IPS DF 6.9 (cell line): ENCODE results near the gene SH3GLB1.

Experiments used
- DNase-seq: peaks from one replicate; pipeline ENCODE4 v3.0.0-alpha.2; 2013; ENCODE audit warnings: low read depth, low spot score
- H3K27ac ChIP-seq: one replicate; pipeline ENCODE4 v1.5.1; 2013; ENCODE audit warnings: low read length, control low read depth
- H3K27me3 ChIP-seq: 2 replicates; pipeline ENCODE4 v1.6.1; 2013; ENCODE audit warnings: mild to moderate bottlenecking, low read length; ENCODE audit not compliant: control insufficient read depth, insufficient read depth
- H3K36me3 ChIP-seq: 2 replicates; pipeline ENCODE4 v1.6.1; 2013; ENCODE audit warnings: low read length; ENCODE audit not compliant: control insufficient read depth, insufficient read depth
- H3K4me1 ChIP-seq: 2 replicates; pipeline ENCODE4 v1.6.1; 2013; ENCODE audit warnings: low read length; ENCODE audit not compliant: control insufficient read depth, insufficient read depth
- H3K4me3 ChIP-seq: 2 replicates; pipeline ENCODE4 v1.5.1; 2013; ENCODE audit warnings: mild to moderate bottlenecking, low read length
- H3K9me3 ChIP-seq: 2 replicates; pipeline ENCODE4 v1.6.1; 2013; ENCODE audit warnings: low read length, inconsistent platforms; ENCODE audit not compliant: control insufficient read depth, insufficient read depth
- WGBS: extraction: QIAGEN DNeasy Blood & Tissue Kit; methylation state at CpG from one replicate; pipeline ENCODE4 v1.1.7; 2013; ENCODE audit warnings: mixed read lengths, missing lambda C conversion rate; ENCODE audit not compliant: insufficient read length, insufficient coverage; 5-methylcytosine and 5-hydroxymethylcytosine counted together

SH3GLB1 gene

DNA sequence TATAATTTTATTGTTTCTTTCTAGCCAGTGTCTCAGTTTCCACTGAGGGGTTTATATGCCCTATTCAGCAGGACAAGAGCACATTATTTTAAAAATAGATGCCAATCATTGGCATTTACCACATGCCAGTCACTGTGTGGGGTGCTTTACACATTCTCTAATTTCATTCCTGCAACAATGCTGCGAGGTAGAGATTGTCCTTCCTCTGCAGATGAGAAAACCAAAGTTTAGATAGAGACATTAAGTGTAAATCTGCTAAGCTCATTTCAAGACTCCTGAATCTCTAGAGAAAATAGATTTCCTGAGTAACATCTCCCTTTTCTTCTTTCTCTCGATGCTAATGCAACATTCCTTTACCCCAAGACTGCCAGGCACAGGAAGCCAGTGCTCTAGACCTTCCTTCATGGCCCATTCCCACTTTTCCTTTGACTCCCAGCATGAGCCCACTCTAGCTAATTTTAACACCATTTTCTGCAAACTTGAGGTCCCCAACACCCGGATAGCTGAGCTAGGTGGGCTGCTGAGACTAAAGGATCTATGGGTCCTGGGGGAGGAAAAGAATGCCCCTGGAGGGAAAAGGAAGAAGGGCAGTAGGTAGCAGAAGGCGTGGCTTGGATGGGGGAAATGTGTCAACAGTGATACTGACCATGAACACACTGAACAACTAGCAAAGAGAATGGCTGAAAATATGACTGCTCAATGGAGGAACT lies 50.0 kb downstream of the SH3GLB1 start:
- Histone ChIP-seq H3K36me3 (no peaks in the 10 kb centered on the region), H3K27ac (no peak overlapping the region), H3K9me3 (no peaks in the 10 kb centered on the region), H3K4me3 (no peak overlapping the region), H3K27me3 (no peaks in the 10 kb centered on the region), H3K4me1 (peaks cover 2% of the 10 kb centered on the region; the same call in 1 of the 2 replicates)
- DNase-seq = no peak
- WGBS = no CpG with 5 or more reads among the region's 4 CpGs

DNA sequence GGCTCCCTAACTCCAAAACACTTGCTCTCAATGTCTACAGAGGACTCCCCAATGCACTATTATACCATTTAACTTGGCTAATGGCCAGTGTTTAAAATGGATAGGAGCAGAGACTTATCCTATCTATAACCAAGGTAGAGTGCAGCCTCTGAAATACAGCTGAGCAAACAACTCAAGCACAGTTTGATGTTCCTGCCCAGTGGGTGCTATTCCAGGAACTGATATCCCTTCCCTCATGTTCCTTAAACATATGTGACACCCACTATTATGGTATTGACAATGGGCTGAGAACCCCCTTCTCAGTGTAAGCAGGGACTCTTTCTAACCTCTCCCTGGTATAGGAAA lies 51.7 kb downstream of the SH3GLB1 start:
- Histone ChIP-seq H3K27ac (no peak overlapping the region), H3K36me3 (no peaks in the 10 kb centered on the region), H3K4me3 (no peak overlapping the region), H3K9me3 (no peaks in the 10 kb centered on the region), H3K4me1 (peaks cover 2% of the 10 kb centered on the region; the same call in 1 of the 2 replicates), H3K27me3 (no peaks in the 10 kb centered on the region)
- DNase-seq = no peak

DNA sequence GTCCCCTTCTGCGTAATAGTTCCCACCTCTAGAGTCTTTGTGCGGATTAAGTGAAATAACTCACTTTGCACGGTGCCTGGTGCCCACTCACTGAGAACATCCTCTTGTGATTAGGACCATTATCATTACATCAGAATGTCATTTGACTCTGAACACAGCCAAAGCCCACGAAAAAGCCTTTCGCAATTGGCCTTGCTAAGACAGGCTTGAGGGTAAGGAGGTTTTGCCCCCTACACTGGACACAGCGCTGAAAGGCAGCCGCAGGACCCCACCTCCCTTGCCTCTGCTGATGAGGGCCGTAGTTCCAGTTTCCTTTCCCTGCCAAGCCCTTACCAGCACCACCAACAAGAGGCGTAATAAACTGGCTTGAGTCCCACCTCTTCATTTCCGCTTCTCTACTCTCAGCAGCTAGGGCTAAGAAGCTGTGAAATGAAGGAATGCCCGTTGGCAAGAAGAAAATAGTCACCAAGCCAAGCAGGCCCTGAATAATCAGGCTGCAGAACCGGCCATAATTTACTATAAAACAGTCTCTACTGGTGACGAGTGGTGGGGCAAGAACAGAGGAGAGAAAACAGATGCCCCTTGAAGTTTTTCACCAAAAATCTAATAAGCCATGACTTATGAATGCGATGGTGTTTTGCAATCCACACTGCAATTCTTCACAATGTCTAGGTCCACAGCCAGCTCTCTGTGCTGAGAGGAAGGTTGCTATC lies 53.1 kb downstream of the SH3GLB1 start:
- H3K27ac ChIP-seq = no peak overlapping the region

DNA sequence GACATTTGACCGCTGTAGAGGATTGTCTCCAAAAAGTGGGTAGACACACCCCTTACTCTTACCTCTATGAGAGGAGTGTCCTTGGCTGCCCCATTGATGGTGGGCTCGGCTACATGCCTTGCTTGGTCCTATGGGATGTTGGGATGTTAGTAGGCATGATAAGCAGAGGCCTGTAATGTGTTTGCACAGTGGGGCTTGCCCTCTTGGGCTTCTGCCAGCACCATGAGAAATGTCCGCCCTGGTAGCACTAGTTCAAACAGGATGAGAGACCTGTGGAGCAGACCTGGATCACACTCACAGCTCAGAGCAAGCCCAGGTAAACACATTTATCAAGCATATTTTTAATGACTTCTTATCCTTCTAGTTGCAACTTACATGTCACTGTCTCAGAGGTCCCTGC lies 54.2 kb downstream of the SH3GLB1 start:
- no peaks in the 10 kb centered on the region for H3K36me3 ChIP-seq
- H3K4me3 ChIP-seq = no peak overlapping the region
- no peak overlapping the region for H3K27ac ChIP-seq
- no peaks in the 10 kb centered on the region for H3K27me3 ChIP-seq
- H3K9me3 ChIP-seq = no peaks in the 10 kb centered on the region
- WGBS = no CpG with 5 or more reads among the region's 3 CpGs
- DNase-seq = no peak
- H3K4me1 ChIP-seq = peaks cover 2% of the 10 kb centered on the region; the same call in 1 of the 2 replicates

More for the DNA sequence above, 53.1 kb downstream of the SH3GLB1 start:
- Histone ChIP-seq H3K9me3 (no peaks in the 10 kb centered on the region), H3K36me3 (no peaks in the 10 kb centered on the region), H3K27me3 (no peaks in the 10 kb centered on the region), H3K4me3 (no peak overlapping the region), H3K4me1 (peaks cover 2% of the 10 kb centered on the region; the same call in 1 of the 2 replicates)
- no peak for DNase-seq
- WGBS = no CpG with 5 or more reads among the region's 14 CpGs

DNA sequence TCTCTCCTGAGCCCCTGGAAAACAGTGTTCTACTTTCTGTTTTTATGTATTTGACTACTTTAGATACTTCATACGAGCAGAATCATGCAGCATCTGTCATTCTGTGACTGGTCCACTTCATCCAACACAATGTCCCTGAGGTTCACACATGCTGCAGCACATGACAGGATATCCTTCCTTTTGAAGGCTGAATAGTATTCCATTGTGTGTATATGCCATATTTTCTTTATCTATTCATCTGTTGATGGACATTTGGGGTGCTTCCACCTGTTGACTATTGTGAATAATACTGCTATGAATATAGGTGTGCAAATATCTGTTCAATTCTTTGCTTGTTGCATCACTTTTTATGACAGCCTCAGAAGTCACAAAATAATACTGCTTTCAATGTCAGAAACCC lies 55.8 kb downstream of the SH3GLB1 start:
- DNase-seq = no peak
- H3K36me3 ChIP-seq = no peaks in the 10 kb centered on the region
- no peaks in the 10 kb centered on the region for H3K27me3 ChIP-seq
- no CpG with 5 or more reads among the region's 1 CpG for WGBS
- H3K27ac ChIP-seq = no peak overlapping the region
- H3K4me3 ChIP-seq = no peak overlapping the region
- no peaks in the 10 kb centered on the region for H3K4me1 ChIP-seq
- no peaks in the 10 kb centered on the region for H3K9me3 ChIP-seq

DNA sequence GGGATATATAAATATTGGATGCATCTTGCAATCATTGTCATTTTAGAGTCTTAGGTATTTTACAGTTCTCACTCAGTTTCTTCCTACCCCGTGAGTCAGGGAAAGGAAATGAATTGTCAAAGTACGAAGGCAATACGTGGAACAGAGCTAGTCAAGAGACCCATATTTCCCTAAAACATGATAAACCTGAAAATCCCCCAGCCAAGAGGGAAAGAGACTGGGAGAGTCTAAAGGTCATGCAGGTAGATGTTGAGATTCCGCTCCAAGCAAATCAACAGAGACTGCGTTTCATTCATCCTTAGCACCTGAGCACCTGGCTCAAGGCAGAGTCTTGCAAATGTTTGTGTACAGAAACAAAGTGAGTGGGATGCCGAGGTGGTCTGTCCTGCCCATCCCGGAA lies 58.0 kb downstream of the SH3GLB1 start:
- Histone ChIP-seq H3K27me3 (no peaks in the 10 kb centered on the region), H3K36me3 (no peaks in the 10 kb centered on the region), H3K9me3 (no peaks in the 10 kb centered on the region), H3K4me1 (no peaks in the 10 kb centered on the region), H3K27ac (no peak overlapping the region), H3K4me3 (no peak overlapping the region)
- no peak for DNase-seq
- WGBS = no CpG with 5 or more reads among the region's 7 CpGs

DNA sequence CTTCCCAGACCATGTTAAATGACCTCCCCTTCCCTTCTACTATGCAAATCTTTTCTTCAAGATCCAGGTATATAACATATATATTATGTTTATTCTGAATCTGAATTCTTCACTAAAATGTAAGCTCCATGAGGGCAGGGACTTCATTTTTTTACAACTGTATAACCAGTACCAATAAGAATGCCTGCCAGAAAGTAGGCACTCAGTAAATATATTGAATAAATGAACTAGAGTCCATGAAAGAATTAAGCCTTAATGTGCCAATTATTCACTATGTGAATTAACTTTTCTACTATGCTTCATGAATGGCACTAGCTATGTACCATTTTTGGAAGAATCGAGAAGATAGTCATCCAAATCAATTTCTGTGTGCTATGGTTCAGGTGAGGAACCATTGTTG lies 60.1 kb downstream of the SH3GLB1 start:
- Histone ChIP-seq H3K36me3 (no peaks in the 10 kb centered on the region), H3K27me3 (no peaks in the 10 kb centered on the region), H3K27ac (no peak overlapping the region)

DNA sequence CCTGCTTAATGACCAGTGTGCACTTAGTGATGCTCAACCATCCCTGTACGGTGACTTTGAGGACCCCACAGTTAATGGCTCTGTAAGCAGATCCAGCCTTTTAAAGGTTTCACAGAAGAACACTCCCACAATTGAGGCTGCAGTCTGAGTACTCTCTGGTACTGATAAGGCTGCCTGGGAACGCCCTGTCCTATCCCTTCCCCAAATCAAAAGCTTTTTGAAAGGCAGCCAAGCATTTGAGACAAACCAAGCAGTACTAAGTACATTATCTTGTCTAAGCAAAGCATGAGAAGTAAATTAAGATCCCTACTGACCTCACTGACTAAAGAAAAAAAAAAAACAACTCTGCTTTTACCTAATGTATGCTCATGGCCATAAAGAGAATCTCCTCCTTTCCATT lies 60.7 kb downstream of the SH3GLB1 start:
- WGBS = no CpG with 5 or more reads among the region's 2 CpGs
- Histone ChIP-seq H3K27ac (no peak overlapping the region), H3K36me3 (no peaks in the 10 kb centered on the region), H3K27me3 (no peaks in the 10 kb centered on the region), H3K4me3 (no peak overlapping the region), H3K4me1 (no peaks in the 10 kb centered on the region), H3K9me3 (no peaks in the 10 kb centered on the region)
- DNase-seq = no peak

More for the DNA sequence above, 60.1 kb downstream of the SH3GLB1 start:
- WGBS = no CpG with 5 or more reads among the region's 1 CpG
- Histone ChIP-seq H3K4me1 (no peaks in the 10 kb centered on the region), H3K9me3 (no peaks in the 10 kb centered on the region), H3K4me3 (no peak overlapping the region)
- no peak for DNase-seq

DNA sequence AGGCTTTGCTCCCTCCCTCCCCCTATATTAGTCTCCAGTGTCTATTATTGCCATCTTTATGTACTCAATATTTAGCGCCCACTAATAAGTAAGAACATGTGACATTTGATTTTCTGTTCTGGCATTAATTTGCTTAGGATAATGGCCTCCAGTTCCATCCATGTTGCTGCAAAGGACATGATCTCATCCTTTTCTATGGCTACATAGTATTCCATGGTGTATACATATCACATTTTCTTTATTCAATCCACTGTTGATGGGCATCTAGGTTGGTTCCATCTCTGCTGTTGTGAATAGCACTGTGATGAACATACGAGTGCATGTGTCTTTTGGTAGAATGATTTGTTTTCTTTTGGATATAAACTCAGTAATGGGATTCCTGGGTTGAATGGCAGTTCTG lies 61.3 kb downstream of the SH3GLB1 start:
- no peaks in the 10 kb centered on the region for H3K9me3 ChIP-seq
- H3K27ac ChIP-seq = no peak overlapping the region
- no peaks in the 10 kb centered on the region for H3K27me3 ChIP-seq
- DNase-seq = no peak
- H3K36me3 ChIP-seq = no peaks in the 10 kb centered on the region
- H3K4me1 ChIP-seq = no peaks in the 10 kb centered on the region
- WGBS = no CpG with 5 or more reads among the region's 2 CpGs
- H3K4me3 ChIP-seq = no peak overlapping the region

DNA sequence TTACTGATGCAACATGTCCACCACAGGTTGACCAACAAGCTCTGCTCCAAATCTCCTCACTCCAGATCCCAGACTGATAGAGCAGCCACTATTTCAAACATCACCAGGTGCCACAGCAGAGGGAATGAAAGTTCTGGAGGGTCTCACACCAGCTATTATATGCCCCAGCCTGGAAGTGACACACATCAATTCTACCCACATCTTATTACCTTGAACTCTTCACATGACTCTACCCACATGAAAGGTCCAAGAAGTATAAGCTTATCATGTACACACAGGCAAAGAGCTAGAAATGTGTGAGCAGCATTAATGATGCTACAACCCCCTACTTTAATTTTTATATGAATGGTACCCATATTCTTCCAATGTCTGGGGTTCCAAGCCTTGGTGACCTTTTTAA lies 64.2 kb downstream of the SH3GLB1 start:
- H3K9me3 ChIP-seq = no peaks in the 10 kb centered on the region
- H3K27me3 ChIP-seq = no peaks in the 10 kb centered on the region
- no peak for DNase-seq
- H3K36me3 ChIP-seq = no peaks in the 10 kb centered on the region
- no peaks in the 10 kb centered on the region for H3K4me1 ChIP-seq
- no peak overlapping the region for H3K4me3 ChIP-seq
- H3K27ac ChIP-seq = no peak overlapping the region

DNA sequence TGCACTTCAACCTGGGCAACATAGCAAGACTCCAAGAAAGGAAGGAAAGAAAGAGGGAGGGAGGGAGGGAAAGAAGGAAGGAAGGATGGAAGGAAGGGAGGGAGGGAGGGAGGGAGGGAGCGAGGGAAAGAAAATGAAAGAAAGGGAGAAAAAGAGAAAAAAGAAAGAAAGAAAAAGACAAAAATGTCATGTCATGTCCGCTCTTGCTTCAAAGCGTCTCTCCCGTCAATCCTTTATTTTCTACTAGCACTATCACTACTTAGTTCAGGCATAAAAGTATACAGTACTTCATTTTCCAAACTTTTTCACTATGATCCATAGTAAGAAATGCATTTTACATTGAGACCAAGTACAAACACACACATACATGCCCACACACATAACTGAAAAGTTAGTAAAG lies 64.7 kb downstream of the SH3GLB1 start:
- Histone ChIP-seq H3K4me3 (no peak overlapping the region), H3K27me3 (no peaks in the 10 kb centered on the region), H3K9me3 (no peaks in the 10 kb centered on the region), H3K36me3 (no peaks in the 10 kb centered on the region), H3K27ac (no peak overlapping the region), H3K4me1 (no peaks in the 10 kb centered on the region)
- 100% methylated on average over 1 of the region's 4 CpGs for WGBS
- no peak for DNase-seq
